ENCODE data around the gene GALNT13. TPM values are rescaled to one million over a fixed set of nuclear protein-coding genes. Genes with fewer than 3 reads are reported as not detected.
"Not testable (repeated sequence)": the region's sequence is repeated elsewhere in the genome, so short reads cannot be mapped to it uniquely, and the experiment has no call there.

The GALNT13 gene
- total RNA-seq, 1 experiment from 2014 or later: 4.0 TPM

GRCh38 chr2:154447727-154448418 lies 576.2 kb downstream of the GALNT13 start:
- no peaks in the 10 kb centered on the region for H3K4me1 ChIP-seq
- no peak overlapping the region for H3K27ac ChIP-seq
- H3K4me3 ChIP-seq: no peak overlapping the region
- H3K27me3 ChIP-seq: no peaks in the 10 kb centered on the region
- no peaks in the 10 kb centered on the region for H3K9me3 ChIP-seq (replicated peaks)
- no peaks in the 10 kb centered on the region for H3K36me3 ChIP-seq
- no peak for DNase-seq

GRCh38 chr2:154449951-154450658 lies 578.4 kb downstream of the GALNT13 start:
- H3K4me1 ChIP-seq: no peaks in the 10 kb centered on the region; the same call in 1 of the 2 replicates
- H3K27ac ChIP-seq: no peak overlapping the region
- H3K4me3 ChIP-seq: no peak overlapping the region
- no peaks in the 10 kb centered on the region for H3K9me3 ChIP-seq (replicated peaks)
- no peaks in the 10 kb centered on the region for H3K36me3 ChIP-seq
- no peaks in the 10 kb centered on the region for H3K27me3 ChIP-seq
- no peak for DNase-seq

GRCh38 chr2:154452471-154452870 lies 580.7 kb downstream of the GALNT13 start:
- Histone ChIP-seq H3K36me3 (no peaks in the 10 kb centered on the region), H3K27me3 (no peaks in the 10 kb centered on the region), H3K27ac (no peak overlapping the region), H3K9me3 (replicated peaks) (no peaks in the 10 kb centered on the region), H3K4me3 (no peak overlapping the region), H3K4me1 (peaks cover 4% of the 10 kb centered on the region)
- no peak for DNase-seq

DNA sequence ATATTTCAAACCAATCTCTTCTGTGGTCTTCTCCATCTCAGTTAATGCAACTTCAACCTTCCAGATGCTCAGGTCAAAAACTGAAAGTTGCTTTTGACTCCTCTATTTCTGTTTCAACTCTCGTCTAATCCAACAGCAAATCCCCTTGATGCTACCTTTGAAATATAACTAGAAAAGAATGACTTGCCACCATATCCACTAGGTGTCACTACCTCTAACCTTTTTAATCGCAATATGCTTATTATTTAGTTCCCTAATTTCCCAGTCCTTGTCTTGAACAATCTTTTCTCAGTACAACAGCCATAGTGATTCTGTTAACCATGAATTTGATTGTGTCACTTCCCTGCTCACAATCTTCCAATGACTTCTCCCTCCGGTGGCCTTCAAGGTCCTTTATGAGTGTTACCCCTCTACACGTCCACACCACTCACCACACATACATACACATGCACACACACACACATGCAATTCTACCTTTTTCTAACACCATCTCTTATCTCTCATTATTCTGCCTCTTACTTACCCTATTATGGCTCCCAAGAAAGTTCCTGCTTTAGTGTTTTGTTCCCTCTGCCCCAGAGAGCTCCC lies 581.3 kb downstream of the GALNT13 start:
- no peaks in the 10 kb centered on the region for H3K9me3 ChIP-seq (replicated peaks)
- DNase-seq: peak in 1 of 2 experiments; percentile 3
- H3K27ac ChIP-seq: no peak overlapping the region

DNA sequence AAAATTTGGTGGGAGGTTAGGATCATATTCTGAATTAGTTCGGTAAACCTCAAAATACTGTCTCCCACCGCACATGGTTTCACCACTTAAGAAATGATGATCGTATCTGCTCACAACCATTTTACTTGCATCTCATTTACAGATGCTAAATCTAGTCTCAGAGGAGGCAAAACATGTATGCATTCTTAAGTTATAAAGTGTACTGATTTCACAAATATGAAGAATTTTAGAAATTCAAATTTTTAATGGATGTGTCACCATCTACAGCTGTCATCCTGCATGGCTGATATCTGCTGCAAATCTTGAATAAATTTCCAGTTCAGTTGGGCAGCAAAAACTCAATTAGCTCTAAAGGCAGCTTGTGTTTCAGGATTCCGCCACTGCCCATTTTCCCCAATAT lies 583.4 kb downstream of the GALNT13 start:
- Histone ChIP-seq H3K4me1 (peaks cover 4% of the 10 kb centered on the region), H3K27me3 (no peaks in the 10 kb centered on the region), H3K27ac (peak overlapping the region; percentile 36), H3K9me3 (replicated peaks) (no peaks in the 10 kb centered on the region), H3K4me3 (peak overlapping the region; percentile 51), H3K36me3 (no peaks in the 10 kb centered on the region)
- DNase-seq: peak in 1 of 2 experiments; percentile 11

More for the DNA sequence above, 581.3 kb downstream of the GALNT13 start:
- Histone ChIP-seq H3K27me3 (no peaks in the 10 kb centered on the region), H3K4me3 (no peak overlapping the region), H3K36me3 (no peaks in the 10 kb centered on the region), H3K4me1 (peaks cover 4% of the 10 kb centered on the region)

GRCh38 chr2:154455866-154456265 lies 584.1 kb downstream of the GALNT13 start:
- Histone ChIP-seq H3K27me3 (no peaks in the 10 kb centered on the region), H3K9me3 (replicated peaks) (no peaks in the 10 kb centered on the region), H3K36me3 (no peaks in the 10 kb centered on the region), H3K4me3 (peak overlapping the region; percentile 51), H3K27ac (peak overlapping the region; percentile 36), H3K4me1 (peaks cover 4% of the 10 kb centered on the region)
- DNase-seq: no peak

GRCh38 chr2:154457286-154457685 lies 585.6 kb downstream of the GALNT13 start:
- H3K27me3 ChIP-seq: no peaks in the 10 kb centered on the region
- no peak overlapping the region for H3K4me3 ChIP-seq
- H3K36me3 ChIP-seq: no peaks in the 10 kb centered on the region
- H3K9me3 ChIP-seq (replicated peaks): no peaks in the 10 kb centered on the region
- DNase-seq: no peak
- no peak overlapping the region for H3K27ac ChIP-seq
- peaks cover 4% of the 10 kb centered on the region for H3K4me1 ChIP-seq

DNA sequence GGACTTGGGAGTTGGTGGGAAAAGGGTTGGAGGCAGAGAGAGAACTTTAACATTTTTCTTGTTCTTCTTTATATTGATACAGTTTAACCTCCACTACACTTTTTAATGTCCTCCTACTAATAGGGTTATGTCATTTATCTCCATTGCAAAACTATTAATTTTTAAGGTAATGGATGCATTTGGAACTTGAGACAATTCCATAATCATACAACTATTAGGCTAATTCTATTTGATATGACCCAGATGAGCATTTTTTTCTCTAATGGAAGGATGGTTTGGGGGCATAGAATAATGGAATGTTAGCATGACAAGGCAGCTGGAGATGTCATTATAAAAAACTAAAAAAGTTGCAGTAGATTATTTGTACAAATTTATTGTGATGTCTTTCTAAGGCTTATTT lies 587.6 kb downstream of the GALNT13 start:
- Histone ChIP-seq H3K9me3 (replicated peaks) (no peaks in the 10 kb centered on the region), H3K36me3 (no peaks in the 10 kb centered on the region), H3K27ac (no peak overlapping the region), H3K4me3 (no peak overlapping the region), H3K27me3 (no peaks in the 10 kb centered on the region), H3K4me1 (peaks cover 4% of the 10 kb centered on the region)
- DNase-seq: no peak

GRCh38 chr2:154462634-154463033 lies 590.9 kb downstream of the GALNT13 start:
- Histone ChIP-seq H3K36me3 (no peaks in the 10 kb centered on the region), H3K27ac (no peak overlapping the region), H3K27me3 (no peaks in the 10 kb centered on the region), H3K4me1 (no peaks in the 10 kb centered on the region), H3K4me3 (no peak overlapping the region), H3K9me3 (replicated peaks) (no peaks in the 10 kb centered on the region)
- no peak for DNase-seq

- Histone ChIP-seq H3K4me3 (no peak overlapping the region), H3K36me3 (no peaks in the 10 kb centered on the region), H3K4me1 (no peaks in the 10 kb centered on the region), H3K27ac (no peak overlapping the region), H3K9me3 (replicated peaks) (no peaks in the 10 kb centered on the region), H3K27me3 (no peaks in the 10 kb centered on the region)
- no peak for DNase-seq
These were observed 594.5 kb downstream of the GALNT13 start for GRCh38 chr2:154466226-154466625.

GRCh38 chr2:154470376-154470775 lies 598.7 kb downstream of the GALNT13 start:
- Histone ChIP-seq H3K27me3 (no peaks in the 10 kb centered on the region), H3K4me3 (no peak overlapping the region), H3K27ac (no peak overlapping the region), H3K4me1 (no peaks in the 10 kb centered on the region), H3K36me3 (no peaks in the 10 kb centered on the region), H3K9me3 (replicated peaks) (no peaks in the 10 kb centered on the region)
- no peak for DNase-seq

DNA sequence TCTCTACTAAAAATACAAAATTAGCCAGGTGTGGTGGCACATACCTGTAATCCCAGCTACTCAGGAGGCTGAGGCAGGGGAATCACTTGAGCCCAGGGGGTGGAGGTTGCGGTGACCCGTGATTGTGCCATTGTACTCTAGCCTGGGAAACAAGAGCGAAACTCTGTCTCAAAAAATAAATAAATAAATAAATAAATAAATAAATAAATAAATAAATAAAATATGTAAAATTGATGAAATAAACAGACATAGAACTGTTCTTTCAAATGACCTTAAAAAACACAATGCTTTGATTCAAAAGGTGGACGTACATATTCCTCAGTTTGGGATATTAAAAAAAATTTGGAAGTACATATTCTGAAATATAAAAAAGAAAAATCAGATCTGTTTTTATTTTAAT lies 599.8 kb downstream of the GALNT13 start:
- not testable (repeated sequence) for H3K27me3 ChIP-seq; H3K4me1 ChIP-seq; DNase-seq; H3K27ac ChIP-seq; H3K4me3 ChIP-seq; H3K9me3 ChIP-seq (replicated peaks); H3K36me3 ChIP-seq

DNA sequence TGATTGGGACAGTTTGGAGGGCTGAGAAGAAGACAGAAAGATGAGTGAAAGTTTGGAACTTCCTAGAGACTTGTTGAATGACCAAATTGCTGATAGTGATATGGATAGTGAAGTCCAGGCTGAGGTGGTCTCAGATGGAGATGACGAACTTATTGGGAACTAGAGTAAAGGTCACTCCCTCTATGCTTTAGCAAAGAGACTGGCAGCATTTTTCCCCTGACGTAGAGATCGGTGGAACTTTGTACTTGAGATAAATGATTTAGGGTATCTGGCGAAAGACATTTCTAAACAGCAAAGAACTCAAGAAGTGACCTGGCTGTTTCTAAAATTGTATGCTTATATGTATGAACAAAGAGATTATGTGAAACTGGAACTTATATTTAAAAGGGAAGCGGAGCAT lies 605.6 kb downstream of the GALNT13 start:
- no peak overlapping the region for H3K4me3 ChIP-seq
- H3K9me3 ChIP-seq (replicated peaks): no peaks in the 10 kb centered on the region
- H3K4me1 ChIP-seq: no peaks in the 10 kb centered on the region
- no peak for DNase-seq
- no peaks in the 10 kb centered on the region for H3K36me3 ChIP-seq
- no peak overlapping the region for H3K27ac ChIP-seq
- H3K27me3 ChIP-seq: no peaks in the 10 kb centered on the region

- DNase-seq: no peak
- H3K36me3 ChIP-seq: no peaks in the 10 kb centered on the region
- no peaks in the 10 kb centered on the region for H3K27me3 ChIP-seq
- no peaks in the 10 kb centered on the region for H3K9me3 ChIP-seq (replicated peaks)
- H3K4me3 ChIP-seq: no peak overlapping the region
- no peaks in the 10 kb centered on the region for H3K4me1 ChIP-seq
- no peak overlapping the region for H3K27ac ChIP-seq
These were observed 608.8 kb downstream of the GALNT13 start for GRCh38 chr2:154480521-154480920.

- Histone ChIP-seq H3K36me3 (no peaks in the 10 kb centered on the region), H3K4me1 (no peaks in the 10 kb centered on the region), H3K27ac (no peak overlapping the region), H3K9me3 (replicated peaks) (no peaks in the 10 kb centered on the region), H3K4me3 (no peak overlapping the region), H3K27me3 (no peaks in the 10 kb centered on the region)
- DNase-seq: no peak
These were observed 609.6 kb downstream of the GALNT13 start for GRCh38 chr2:154481336-154481735.
